Stimulated activated CD8-positive, alpha-beta memory T cell treated with anti-CD3 and anti-CD28 coated beads, Interleukin-15, amount 100 ng/mL, for 24 hours (primary cell): ENCODE measurements around the gene FHL1.
"Not testable (repeated sequence)": the region's sequence is repeated elsewhere in the genome, so short reads cannot be mapped to it uniquely, and the experiment has no call there.

Experiments used
- DNase-seq: peaks from one replicate; pipeline ENCODE4 v3.0.0-alpha.2; 2020; ENCODE audit warnings: low read depth

FHL1 gene

DNA sequence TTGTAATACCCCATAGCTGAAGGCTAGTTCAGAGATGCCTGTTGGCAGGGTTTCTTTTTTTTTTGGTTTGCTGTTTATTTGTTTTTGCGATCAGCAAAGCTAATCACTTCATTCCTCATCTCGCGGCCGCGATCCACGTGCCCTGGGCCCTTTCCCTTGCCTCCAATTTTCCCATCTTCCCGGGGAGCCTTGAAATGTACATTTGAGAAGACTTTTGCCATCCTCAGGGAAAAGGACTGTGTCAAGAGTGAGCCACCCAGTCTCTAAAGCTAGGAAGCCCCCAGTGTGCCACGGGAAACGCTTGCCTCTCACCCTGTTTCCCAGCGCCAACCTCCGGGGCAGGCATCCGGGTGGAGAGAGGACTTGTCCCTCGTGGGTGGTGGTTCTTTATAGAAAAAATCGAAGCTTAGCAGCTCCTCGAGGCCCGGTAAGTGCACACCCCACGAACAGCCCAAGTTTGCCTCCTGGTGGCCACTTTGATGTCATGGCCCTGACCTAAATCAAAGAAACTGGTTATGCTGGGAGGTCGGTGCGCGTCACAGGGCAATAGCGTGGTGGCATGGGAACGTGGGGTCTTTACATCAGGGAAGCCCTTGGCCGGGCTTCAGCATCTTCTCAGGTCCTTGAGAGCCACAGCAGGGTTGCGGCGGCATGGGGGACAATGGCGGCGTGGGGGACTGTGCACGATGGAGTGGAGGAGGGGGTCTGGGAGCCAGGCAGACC, 61.8 kb downstream of the FHL1 start:
- no peak for DNase-seq

GRCh38 chrX:136209751-136210150, 62.4 kb downstream of the FHL1 start:
- DNase-seq: no peak

GRCh38 chrX:136210243-136210642, 62.9 kb downstream of the FHL1 start:
- no peak for DNase-seq

GRCh38 chrX:136210806-136211205, 63.5 kb downstream of the FHL1 start:
- no peak for DNase-seq

DNA sequence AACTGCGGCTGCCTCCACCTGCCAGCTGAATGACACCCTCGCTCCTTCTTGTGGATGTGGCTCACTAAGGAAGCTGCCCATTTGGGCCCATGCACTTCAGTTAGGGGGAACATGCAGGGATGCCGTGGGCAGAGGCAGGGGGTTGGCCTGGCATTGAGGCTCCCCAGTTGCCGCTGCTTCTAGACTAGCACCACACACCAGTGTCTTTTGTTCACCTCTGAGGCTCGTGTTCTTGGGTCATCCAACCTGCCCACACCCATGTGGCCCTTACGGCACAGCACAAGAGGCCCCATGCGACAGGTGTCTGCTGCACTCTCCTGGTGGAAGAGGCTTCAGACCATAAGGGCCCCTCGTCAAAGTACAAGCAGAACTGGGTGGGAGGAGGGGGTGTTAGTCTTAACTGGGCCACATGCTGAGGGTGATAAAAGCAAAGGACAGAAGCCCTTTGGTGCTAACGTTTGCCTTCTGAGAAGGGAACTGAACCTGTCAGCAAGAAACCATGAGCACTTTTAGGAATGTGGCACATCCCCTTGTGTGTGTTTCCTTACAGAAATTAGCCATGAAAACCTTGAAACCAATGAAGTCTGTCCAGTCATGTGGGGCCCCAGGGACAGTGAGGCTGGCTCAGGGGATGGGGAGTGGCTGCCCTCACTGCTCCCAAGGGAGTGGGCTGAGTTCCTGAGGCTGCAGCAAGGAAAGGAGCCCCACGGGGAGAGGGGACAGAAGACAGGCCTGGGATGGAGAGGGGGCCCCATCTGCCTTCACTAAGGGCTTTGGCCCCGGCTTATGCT, 64.6 kb downstream of the FHL1 start:
- no peak for DNase-seq

- no peak for DNase-seq
Observed at GRCh38 chrX:136212557-136213111, 65.3 kb downstream of the FHL1 start.

GRCh38 chrX:136214551-136214950, 67.2 kb downstream of the FHL1 start:
- DNase-seq: no peak

- no peak for DNase-seq
Observed at GRCh38 chrX:136215559-136215958, 68.2 kb downstream of the FHL1 start.

DNA sequence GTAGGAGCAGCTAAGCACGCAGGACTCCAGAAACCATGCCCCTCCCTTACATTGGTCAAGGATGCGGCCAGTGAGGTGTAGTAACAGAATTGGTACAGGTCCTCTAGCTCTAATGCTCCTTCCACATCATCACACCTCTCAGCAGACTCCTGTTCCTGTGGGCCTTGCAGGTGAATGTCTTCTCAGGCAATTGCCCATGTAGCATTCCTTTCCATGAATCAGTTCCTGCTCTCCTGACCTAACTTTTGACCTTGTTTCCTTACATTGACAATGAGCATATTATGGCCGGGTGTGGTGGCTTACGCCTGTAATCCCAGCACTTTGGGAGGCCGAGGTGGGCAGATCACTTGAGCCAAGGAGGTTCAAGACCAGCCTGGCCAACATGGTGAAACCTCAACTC, 72.6 kb downstream of the FHL1 start:
- no peak for DNase-seq

DNA sequence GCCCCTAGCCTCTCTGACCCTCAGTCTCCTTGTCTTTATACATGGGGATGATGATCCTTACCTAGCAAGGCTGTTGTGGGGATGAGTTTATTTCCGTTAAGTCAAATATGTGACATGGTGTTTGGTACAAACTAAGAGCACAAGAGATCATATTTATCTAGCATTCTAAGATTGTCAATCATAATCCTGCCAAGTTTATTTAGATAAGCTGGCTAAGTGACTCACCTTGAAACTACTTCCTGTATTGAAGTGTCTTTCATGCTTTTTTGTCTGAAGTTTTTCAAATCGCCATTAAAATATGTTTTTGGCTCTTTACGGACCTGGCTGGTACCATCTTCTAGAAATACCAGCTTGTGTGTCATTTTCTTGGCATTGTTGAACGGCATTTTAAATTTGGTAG, 73.2 kb downstream of the FHL1 start:
- DNase-seq: no peak

DNA sequence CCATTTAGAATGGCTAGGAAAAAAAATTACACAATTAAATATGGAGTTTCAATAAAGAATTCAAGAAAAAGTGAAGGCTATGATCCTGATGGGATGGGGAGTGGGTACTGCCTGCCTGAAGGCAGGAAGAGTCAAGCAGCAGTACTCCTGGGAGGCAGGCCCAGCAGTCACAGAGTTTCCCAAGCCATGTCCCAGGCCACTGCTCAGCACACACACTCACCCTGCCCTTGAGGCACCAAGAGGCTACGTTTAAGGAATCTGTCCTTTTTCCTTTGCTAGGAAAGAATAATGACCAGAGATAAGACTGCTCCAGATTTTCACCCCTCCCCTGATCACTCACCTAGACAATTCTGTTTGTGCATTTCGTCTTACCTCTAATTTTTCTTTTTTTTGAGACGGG, 73.6 kb downstream of the FHL1 start:
- DNase-seq: no peak

DNA sequence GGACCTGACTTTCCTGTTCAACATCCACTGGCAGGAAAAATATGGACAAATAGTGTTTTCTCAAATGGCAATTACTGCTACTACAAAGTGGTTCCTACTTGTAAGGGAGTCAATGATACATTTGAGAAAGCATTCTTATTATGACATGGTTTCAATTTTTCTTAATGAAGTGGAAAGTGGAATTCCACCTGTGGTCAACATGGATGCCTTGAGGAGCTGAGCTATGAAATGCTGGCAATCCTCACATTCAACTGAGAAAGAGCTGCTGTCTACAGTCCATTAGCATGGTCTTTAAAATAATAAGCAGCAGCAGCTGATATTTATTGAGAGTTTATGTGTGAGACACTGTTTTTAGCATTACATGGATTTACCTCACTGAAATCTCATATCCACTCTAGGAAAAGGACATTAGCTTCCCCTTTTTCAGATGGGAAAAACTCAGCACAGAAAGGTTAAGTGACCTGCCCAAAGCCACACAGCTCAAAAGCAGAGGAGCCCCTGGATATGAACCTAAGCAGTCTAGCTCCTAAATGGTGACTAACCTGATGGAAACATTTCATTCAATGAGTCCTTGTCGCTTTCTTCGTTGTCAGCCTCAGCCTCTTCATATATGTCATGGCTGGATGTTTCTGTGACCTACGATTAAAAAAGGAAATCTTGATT, 74.6 kb downstream of the FHL1 start:
- no peak for DNase-seq

DNA sequence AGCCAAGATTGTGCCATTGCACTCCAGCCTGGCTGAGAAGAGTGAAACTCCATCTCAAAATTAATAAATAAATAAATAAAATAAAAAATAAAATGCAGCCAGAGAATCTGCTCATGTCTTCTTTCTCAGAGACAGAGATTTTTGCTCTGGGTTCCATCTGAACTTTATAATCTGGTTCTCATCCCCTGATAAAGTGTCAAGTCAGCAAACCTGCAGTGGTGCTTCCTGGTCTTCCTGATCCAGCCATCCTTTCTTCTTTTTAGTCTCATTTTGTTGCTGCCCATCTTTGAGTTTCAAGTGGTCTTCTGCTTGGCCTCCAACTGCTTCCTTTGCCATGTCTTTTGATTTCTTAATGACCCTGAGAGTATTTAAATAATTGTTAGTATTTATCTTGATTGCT, 79.7 kb downstream of the FHL1 start:
- DNase-seq: no peak

GRCh38 chrX:136227948-136228838, 80.9 kb downstream of the FHL1 start:
- DNase-seq: no peak

DNA sequence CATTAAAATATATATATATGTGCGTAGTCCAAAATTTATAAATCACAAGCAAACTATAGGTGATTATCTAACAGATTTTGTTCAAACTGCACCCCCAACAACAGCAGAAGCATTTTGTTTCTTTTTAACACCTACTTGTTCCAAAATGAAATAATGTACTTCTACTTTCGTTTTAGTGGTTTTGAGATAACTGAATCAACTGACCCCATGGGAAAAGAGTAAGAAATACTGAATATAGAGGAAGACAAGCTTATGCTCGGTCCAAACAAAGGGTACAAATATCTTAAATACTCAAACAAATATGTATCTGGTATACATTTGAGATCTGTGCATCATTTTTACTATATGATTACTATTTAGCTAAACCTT, 81.5 kb downstream of the FHL1 start:
- no peak for DNase-seq

- DNase-seq: no peak
Observed at GRCh38 chrX:136237074-136237473, 89.7 kb downstream of the FHL1 start.

- DNase-seq: not testable (repeated sequence)
Observed at GRCh38 chrX:136237849-136238248, 90.5 kb downstream of the FHL1 start.

- DNase-seq: no peak
Observed at GRCh38 chrX:136246201-136246600, 98.9 kb downstream of the FHL1 start.

- DNase-seq: peak; percentile 2
Observed at GRCh38 chrX:136250191-136251040, 103.1 kb downstream of the FHL1 start.

- DNase-seq: peak; percentile 28
Observed at GRCh38 chrX:136251041-136251991, 104.0 kb downstream of the FHL1 start, which contains the start of gene MAP7D3. MAP7D3 (minus strand) TSS chrX:136251400; CDS start chrX:136251358, 42 bp downstream.
